ENCODE data around the gene JPH3.

DNA sequence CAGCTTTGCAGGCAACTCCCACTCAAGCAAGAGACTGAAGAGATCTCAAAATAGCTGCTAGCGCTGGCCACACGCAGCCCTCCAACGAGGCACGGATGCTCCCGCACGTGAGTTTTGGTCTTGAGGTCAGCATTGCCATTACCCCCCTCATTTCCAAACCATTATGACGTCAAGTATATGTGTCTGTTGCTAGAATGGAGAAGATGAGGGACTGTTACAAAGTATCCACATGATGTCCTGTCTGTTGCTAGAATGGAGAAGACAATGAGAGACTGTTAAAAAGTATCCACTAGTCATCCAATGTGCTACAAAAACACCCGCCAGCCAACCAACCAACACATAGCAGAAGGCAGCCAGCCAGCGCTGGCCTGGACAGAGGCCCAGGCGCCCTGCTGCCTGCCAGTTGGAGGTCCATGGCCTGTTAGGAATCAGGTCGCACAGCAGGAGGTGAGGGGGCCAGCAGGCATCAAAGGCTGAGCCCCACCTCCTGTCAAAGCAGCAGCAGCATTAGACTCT, 138.7 kb downstream of the JPH3 start:
- TF ChIP-seq YY1 (IDR thresholded peaks at IDR 0.05; ENCODE audit: insufficient read depth, insufficient read length) (no peak), ZNF274 (IDR thresholded peaks at IDR 0.05; ENCODE audit: low read depth, low read length) (no peak), SUZ12 (IDR thresholded peaks at IDR 0.05; ENCODE audit: extremely low read depth, insufficient read depth, insufficient read length) (no peak)
